HG03095 (cell line): ENCODE measurements around the gene LRRC8A.

ENCODE experiments used
- ATAC-seq: cut with Tn5 transposase; IDR thresholded peaks from one replicate; pipeline ENCODE4 v1.9.1; 2021; ENCODE audit warnings: moderate library complexity; ENCODE audit not compliant: unreplicated experiment

LRRC8A gene

DNA sequence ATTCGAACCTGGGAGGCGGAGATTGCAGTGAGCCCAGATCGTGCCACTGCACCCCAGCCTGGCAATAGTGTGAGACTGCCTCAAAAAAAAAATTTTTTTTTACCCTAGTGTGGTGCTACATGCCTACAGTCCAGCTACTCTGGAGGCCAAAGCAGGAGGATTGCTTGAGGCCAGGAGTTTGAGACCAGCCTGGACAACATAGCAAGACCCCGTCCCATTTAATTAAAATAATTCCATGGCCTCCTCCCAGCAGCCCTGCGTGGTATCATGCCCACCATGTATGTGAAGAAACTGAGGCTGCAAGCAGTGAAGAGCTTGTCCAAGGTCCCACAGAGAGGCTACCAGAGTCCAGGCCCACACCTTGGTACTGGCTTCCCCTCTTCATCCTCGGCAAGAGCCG lies 19.4 kb downstream of the LRRC8A start:
- no peak for ATAC-seq

DNA sequence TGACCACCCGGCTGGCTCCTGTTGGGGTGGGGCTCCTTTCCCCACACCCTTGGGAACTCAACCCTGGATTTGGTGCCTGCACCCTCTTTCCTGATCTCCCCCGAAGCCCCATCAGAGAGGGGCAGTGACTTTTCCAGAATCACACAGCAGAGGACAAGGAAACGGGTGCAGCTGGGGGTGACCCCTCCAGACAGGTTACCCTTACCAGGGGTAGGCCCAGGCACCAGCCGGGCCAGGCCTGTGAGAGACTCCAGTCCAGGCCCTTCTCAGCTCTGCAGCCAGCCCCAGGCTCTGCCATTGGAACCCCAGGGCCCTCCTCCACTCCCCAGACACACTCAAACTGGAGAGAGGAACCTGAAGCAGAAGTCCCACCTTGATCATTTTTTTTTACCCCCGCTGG lies 19.9 kb downstream of the LRRC8A start:
- no peak for ATAC-seq

DNA sequence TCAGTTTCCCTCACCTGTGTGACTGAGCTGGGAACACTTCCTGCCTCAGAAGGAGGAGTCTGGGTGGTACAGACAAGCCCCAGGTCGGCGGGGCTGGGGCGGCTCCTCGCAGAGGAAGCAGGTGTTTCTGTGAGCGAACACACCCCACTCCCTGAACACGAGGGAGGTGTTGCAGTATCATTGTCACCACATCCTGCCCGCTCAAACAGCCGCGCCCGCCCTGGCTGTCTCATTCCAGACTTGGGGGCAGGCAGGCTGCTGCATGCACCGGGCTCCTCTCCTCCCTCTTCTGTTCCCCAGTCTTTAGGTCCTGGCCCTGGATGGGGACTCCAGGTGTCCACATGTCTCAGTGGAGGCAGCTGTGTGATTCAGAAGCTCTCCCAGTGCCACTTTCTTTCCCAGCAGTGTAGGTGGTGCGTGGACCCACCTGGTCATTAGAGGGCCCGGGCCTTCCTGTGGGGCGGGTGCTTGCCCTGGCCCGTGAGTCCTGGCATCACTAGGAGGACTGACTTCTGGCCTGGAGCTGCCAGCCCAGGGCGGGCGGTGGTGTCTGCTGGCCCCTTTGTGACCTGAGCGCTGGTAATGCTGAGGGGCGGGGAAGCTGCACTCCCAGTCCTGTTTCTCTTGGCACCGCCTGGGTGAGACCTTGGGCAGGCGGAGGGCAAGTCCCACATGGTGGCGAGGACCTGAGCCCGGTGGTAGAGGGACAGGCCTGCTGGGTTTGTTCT lies 20.6 kb downstream of the LRRC8A start:
- peak; percentile 78 for ATAC-seq

DNA sequence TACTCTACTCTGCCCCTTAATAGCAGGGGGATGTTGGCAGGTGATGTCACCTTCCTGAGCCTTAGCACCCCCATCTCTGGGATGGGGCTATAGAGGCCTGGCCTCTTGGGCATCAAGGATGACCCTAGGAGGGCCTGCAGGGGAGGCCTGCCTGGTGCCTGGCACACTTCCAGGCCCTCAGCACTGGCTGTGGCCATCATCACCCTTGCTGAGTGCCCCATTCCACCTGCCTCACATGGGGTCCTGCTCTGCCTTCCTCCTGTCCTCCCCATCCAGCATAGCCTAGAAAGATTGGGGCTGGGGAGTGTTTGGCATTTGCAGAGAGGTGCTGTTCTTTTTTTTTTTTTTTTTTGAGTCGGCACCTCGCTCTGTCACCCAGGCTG lies 21.1 kb downstream of the LRRC8A start:
- no peak for ATAC-seq

DNA sequence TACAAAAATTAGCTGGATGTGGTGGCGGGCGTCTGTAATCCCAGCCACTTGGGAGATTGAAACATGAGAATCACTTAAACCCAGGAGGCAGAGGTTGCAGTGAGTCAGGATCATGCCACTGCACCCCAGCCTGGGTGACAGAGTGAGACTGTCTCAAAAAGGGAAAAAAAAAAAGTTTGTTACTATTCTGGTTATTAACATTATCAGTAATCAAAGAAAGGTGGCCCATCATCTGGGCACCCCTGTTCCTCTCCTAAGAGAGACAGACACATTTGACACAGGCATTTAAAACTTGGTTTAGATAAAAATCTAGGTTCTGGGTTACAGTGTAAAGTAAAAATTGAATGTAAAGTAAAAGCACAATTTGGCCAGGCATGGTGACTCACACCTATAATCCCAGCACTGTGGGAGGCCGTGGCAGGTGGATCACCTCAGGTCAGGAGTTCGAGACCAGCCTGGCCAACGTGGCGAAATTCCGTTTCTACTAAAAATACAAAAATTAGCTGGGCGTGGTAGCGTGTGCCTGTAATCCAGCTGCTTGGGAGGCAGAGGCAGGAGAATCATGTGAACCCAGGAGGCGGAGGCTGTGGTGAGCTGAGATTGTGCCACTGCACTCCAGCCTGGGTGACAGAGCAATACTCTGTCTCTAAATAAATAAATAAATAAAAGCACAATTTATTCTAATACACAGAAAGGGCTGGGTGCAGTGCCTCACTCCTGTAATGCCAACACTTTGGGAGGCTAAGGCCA lies 22.1 kb downstream of the LRRC8A start:
- no peak for ATAC-seq

DNA sequence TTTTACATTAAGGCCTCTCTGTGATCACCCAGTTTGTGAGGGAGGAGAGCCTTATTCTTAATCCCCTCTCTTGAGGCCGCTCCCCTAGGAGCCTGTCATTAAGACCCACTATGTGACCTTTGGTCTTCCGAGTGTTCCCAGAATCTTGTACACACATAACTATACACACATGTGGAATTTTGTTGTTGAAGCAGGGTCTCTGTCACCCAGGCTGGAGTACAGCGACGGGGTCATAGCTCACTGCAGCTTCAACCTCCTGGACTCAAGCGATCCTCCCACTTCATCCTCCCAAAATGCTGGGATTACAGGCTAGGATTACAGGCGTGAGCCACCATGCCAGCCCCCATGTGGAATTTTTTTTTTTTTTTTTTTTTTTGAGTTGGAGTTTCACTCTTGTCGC lies 24.0 kb downstream of the LRRC8A start:
- ATAC-seq = no peak

DNA sequence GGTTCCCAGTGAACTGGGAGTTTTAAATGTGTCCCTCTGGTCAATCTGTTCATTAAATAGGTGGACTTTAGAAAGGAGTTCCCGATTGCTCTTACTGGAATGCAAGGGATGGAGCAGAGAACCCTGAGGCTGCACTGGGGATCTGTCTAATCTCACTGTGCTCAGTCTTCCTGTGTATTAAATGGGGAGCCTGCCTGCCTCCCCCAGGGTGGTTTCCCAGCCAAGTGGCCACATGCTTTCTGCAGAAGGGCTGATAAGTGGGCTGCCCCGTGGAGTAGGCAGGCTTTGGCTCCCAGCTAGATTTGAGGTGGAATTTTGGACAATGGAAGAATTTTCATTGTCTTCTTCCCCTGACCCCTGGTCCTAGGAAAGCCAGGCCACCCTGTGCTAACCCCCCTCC lies 24.8 kb downstream of the LRRC8A start:
- no peak for ATAC-seq

- no peak for ATAC-seq
These were observed 26.4 kb downstream of the LRRC8A start for GRCh38 chr9:128908372-128908771.

GRCh38 chr9:128909859-128910258 lies 27.9 kb downstream of the LRRC8A start:
- no peak for ATAC-seq

- ATAC-seq = no peak
These were observed 29.0 kb downstream of the LRRC8A start for GRCh38 chr9:128910906-128911305.

GRCh38 chr9:128911529-128912035 lies 29.6 kb downstream of the LRRC8A start:
- no peak for ATAC-seq

DNA sequence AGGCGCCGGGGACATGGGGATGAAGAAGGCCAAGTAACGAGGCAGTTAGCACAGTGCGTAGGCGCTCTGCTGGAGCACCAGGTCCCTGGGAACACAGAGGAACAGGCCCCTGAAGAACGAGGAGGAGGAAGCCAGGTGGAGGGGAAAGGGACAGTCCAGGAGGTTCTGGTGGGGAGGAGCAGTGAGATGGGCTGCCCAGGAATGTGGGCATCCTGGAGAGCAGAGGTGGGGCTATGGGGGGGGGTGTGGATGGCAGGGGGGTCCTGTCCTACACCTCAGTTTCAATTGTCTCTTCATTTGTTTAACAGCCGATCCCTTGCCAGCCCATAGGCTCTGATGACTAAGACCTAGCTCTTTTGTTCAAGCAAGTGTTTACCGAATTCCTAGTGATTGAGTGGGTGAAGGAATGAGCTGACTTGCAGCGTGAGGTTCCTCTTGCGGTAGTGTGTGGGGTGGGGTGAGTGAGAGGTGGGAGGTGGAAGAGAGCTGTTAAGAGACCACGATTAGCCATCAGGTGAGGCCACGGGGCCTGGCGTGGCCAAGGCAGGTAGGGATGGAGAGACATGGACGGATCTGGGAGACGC lies 30.4 kb downstream of the LRRC8A start:
- no peak for ATAC-seq

DNA sequence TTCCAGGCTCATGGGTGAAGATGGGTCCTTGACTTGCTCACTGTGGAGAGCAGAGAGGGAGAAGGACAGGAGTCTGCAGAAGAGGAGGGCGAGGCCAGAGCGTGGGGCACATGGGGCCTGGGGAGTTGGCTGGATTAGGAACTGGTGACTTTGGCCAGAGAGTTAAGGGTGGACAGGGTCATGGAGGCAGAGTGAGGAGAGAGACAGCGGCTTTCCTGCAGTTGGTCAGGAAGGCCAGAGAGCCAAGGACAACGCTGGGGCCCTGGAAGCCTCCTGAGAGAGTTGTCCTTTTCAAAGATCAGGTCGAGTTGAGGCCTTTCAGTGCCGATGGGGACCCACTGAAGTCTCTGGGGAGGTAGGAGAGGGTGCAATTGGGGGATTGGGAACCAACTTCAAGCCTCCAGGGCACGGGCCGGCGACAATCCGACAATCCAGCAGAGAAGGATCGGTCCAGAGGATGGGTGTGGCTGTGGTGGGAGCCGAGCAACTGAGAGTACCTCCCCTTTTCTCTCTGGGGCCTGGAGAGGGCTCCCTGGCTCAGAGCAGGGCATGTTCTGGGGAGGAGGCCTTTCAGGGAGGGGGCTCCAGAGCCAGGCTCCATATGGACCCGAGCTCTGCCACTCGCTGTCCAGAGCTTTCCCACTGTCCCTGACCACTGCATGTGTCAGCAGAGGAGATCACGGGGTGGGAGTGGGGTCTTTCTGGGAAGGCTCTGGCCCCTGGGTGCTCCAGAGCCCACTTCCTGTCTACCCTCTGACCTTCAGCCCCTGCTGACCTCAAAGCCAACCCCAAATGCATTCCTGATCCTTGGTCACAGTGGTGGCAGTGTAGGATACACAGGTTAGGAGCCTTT lies 31.3 kb downstream of the LRRC8A start:
- no peak for ATAC-seq

DNA sequence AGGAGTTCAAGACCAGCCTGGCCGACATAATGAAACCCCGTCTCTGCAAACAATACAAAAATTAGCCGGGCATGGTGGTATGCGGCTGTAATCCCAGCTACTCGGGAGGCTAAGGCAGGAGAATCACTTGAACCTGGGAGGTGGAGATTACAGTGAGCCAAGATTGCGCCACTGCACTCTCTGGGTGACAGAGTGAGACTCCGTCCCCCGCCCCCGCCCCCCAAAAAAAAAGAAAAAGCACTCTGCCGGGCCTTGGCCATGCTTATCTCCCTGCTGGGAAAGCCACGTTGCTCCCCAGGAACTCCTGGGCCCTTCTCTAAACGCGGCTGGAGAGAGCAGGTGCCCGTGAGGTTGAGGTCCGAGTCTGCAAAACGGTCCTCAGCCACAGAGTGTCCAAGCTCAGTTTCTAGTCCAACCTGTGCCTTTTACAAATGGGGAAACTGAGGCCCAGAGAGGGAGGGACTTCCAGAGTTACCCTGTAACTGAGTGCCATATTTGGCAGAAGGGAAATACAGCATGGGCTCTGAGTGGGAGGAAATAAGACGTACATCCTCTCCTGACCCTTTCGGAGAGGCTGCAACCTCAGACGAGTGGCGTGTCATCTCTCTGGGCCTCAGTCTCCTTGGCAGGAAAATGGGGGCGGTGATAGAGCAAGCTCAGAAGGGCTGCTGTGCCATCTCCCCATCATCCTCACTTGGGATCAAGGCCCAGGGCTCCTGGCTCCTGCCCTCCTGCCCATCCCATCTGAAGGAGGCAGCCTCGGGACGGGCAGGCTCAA lies 32.3 kb downstream of the LRRC8A start:
- ATAC-seq = no peak

- ATAC-seq = no peak
These were observed 34.3 kb downstream of the LRRC8A start for GRCh38 chr9:128916204-128916603.

GRCh38 chr9:128916745-128917144 lies 34.8 kb downstream of the LRRC8A start:
- no peak for ATAC-seq

- no peak for ATAC-seq
These were observed 35.4 kb downstream of the LRRC8A start for GRCh38 chr9:128917151-128917849.

DNA sequence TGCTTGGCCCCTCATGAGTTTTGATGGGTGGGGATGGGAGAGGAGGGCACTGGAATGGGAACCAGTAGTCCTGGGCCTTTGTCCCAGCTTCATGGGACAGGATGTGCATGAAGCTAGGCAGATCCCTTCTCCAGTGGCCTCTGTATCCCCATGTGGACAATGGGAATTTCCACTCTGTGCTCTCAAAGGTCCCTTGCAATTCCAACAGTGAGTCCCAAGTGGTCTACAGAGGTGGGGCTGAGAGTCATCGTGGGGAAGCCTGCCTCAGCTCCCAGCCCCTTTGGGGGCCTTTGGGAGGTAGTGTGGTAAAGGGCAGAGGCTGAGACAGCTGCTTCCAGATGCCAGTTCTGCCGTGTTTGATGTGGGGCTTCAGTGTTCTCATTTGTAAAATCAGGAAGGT lies 37.0 kb downstream of the LRRC8A start:
- no peak for ATAC-seq

- ATAC-seq = no peak
These were observed 37.6 kb downstream of the LRRC8A start for GRCh38 chr9:128919402-128920089.
